Liver (tissue), 9 donors: ENCODE data around the gene LKAAEAR1. TPM values are rescaled to one million over a fixed set of nuclear protein-coding genes. Genes with fewer than 3 reads are reported as not detected.

Source experiments
- DNase-seq: peaks from one replicate; pipeline ENCODE4 v3.0.0-alpha.2; 2017; ENCODE audit warnings: low spot score
- H3K27ac ChIP-seq, 2 donors: one replicate each; pipeline ENCODE4 v1.7.0; 2013; ENCODE audit warnings: inconsistent platforms in 2 of 2, low read length in 2 of 2, control low read depth in 1 of 2, low read depth in 1 of 2, mild to moderate bottlenecking in 1 of 2
- H3K27me3 ChIP-seq, 4 donors: one replicate each; pipeline versions ENCODE4 v1.6.1 to v1.7.0; 2013; ENCODE audit warnings: low read length in 3 of 4, inconsistent platforms in 1 of 4, mild to moderate bottlenecking in 1 of 4, moderate library complexity in 1 of 4; ENCODE audit not compliant: control insufficient read depth in 4 of 4, insufficient read depth in 4 of 4
- H3K36me3 ChIP-seq, 4 donors: one replicate each; pipeline versions ENCODE4 v1.6.1 to v1.7.0; 2013; ENCODE audit warnings: low read length in 3 of 4, mild to moderate bottlenecking in 3 of 4, low read depth in 1 of 4, moderate library complexity in 1 of 4; ENCODE audit not compliant: control insufficient read depth in 4 of 4, insufficient read depth in 3 of 4
- H3K4me1 ChIP-seq, 4 donors: one replicate each; pipeline versions ENCODE4 v1.6.1 to v1.7.0; 2013; ENCODE audit warnings: low read length in 3 of 4, mild to moderate bottlenecking in 3 of 4, moderate library complexity in 1 of 4; ENCODE audit not compliant: control insufficient read depth in 4 of 4, insufficient read depth in 4 of 4
- H3K4me3 ChIP-seq, 3 donors: one replicate each; pipeline versions ENCODE4 v1.6.1 to v1.7.0; 2013; ENCODE audit warnings: low read length in 3 of 3, control low read depth in 1 of 3, low read depth in 1 of 3, mild to moderate bottlenecking in 1 of 3
- H3K9ac ChIP-seq, 2 donors: one replicate each; pipeline ENCODE4 v1.7.0; 2013; ENCODE audit warnings: low read length in 2 of 2, mild to moderate bottlenecking in 2 of 2, moderate library complexity in 2 of 2, control low read depth in 1 of 2, low read depth in 1 of 2
- H3K9me3 ChIP-seq, 4 donors: one replicate each; pipeline versions ENCODE4 v1.6.1 to v1.7.0; 2013; ENCODE audit warnings: low read length in 3 of 4; ENCODE audit not compliant: control insufficient read depth in 4 of 4
- EGR1 ChIP-seq, 2 donors: IDR thresholded peaks; 2 replicates each; pipeline ENCODE4 v1.6.1; 2016 to 2018; ENCODE audit warnings: antibody characterized with exemption in 2 of 2, low read depth in 2 of 2
- FOXA1 ChIP-seq: IDR thresholded peaks from 2 replicates; pipeline ENCODE4 v1.6.1; 2016; ENCODE audit warnings: antibody characterized with exemption
- FOXA2 ChIP-seq: IDR thresholded peaks from 2 replicates; pipeline ENCODE4 v1.6.1; 2016; ENCODE audit warnings: antibody characterized with exemption
- GABPA ChIP-seq, 2 donors: IDR thresholded peaks in 1 of 2; conservative IDR thresholded peaks in 1 of 2; 2 replicates each; pipeline ENCODE4 v1.6.1; 2016; ENCODE audit warnings: antibody characterized with exemption in 2 of 2, mild to moderate bottlenecking in 1 of 2, moderate library complexity in 1 of 2
- HNF4A ChIP-seq, 2 donors: conservative IDR thresholded peaks; 2 replicates each; pipeline ENCODE4 v1.6.1; 2016; ENCODE audit warnings: antibody characterized with exemption in 2 of 2, mild to moderate bottlenecking in 2 of 2
- HNF4G ChIP-seq: IDR thresholded peaks from 2 replicates; pipeline ENCODE4 v1.6.1; 2016; ENCODE audit warnings: antibody characterized with exemption
- NR2F2 ChIP-seq: IDR thresholded peaks from 2 replicates; pipeline ENCODE4 v1.6.1; 2016; ENCODE audit warnings: antibody characterized with exemption
- RAD21 ChIP-seq, 2 donors: IDR thresholded peaks; 2 replicates each; pipeline ENCODE4 v1.6.1; 2016; ENCODE audit warnings: antibody characterized with exemption in 2 of 2, mild to moderate bottlenecking in 2 of 2
- RXRA ChIP-seq, 2 donors: IDR thresholded peaks; 2 replicates each; pipeline ENCODE4 v1.6.1; 2017 to 2018; ENCODE audit warnings: antibody characterized with exemption in 2 of 2, mild to moderate bottlenecking in 1 of 2
- SP1 ChIP-seq: IDR thresholded peaks from 2 replicates; pipeline ENCODE4 v1.6.1; 2018; ENCODE audit warnings: antibody characterized with exemption, mild to moderate bottlenecking
- YY1 ChIP-seq: IDR thresholded peaks from 2 replicates; pipeline ENCODE4 v1.6.1; 2016; ENCODE audit warnings: antibody characterized with exemption, mild to moderate bottlenecking
- WGBS: extraction: QIAGEN DNeasy Blood & Tissue Kit; methylation state at CpG from one replicate; pipeline ENCODE4 v1.1.7; 2013; 5-methylcytosine and 5-hydroxymethylcytosine counted together
- polyA plus RNA-seq, 2 donors: library from polyadenylated mRNA; stranded (reverse) in 1 of 2; unstranded in 1 of 2; fragments of 200-250 nt in 1 of 2; fragments of >200 nt in 1 of 2; fragmentation: Nextera tagmentation in 1 of 2; extraction: Ambion mirVana in 1 of 2; gene quantifications; one replicate each; pipeline versions ENCODE4 v1.2.1 to v1.2.3, GENCODE V29; 2013 to 2015
- total RNA-seq, 2 donors: library from RNA; depleted of rRNA; stranded (reverse); fragments of >200 nt; gene quantifications; one replicate each; pipeline ENCODE4 v1.2.3, GENCODE V29; 2014
- TF ChIP-seq, protein P1 (sequence below): IDR thresholded peaks from 2 replicates; pipeline ENCODE4 v1.6.1; 2016; ENCODE audit warnings: antibody characterized with exemption, mild to moderate bottlenecking
- TF ChIP-seq, protein P2 (sequence below): fragments of 150-350 bp; IDR thresholded peaks from 2 replicates; pipeline ENCODE4 v1.5.1; 2017; ENCODE audit warnings: improper control_type of control experiment, low read depth, low read length; ENCODE audit not compliant: missing input control
- TF ChIP-seq, protein P3 (sequence below): IDR thresholded peaks from 2 replicates; pipeline ENCODE4 v1.6.1; 2016; ENCODE audit warnings: antibody characterized with exemption
- TF ChIP-seq, protein P4 (sequence below): IDR thresholded peaks from 2 replicates; pipeline ENCODE4 v1.6.1; 2016; ENCODE audit warnings: antibody characterized with exemption
- donor health status: healthy.
- donor health status: healthy.
- donor health status: healthy.
- donor health status: healthy.
- donor health status: healthy.

Gene LKAAEAR1
- total and polyA plus RNA-seq, 4 donors = 0.08 TPM; not detected in 3

DNA sequence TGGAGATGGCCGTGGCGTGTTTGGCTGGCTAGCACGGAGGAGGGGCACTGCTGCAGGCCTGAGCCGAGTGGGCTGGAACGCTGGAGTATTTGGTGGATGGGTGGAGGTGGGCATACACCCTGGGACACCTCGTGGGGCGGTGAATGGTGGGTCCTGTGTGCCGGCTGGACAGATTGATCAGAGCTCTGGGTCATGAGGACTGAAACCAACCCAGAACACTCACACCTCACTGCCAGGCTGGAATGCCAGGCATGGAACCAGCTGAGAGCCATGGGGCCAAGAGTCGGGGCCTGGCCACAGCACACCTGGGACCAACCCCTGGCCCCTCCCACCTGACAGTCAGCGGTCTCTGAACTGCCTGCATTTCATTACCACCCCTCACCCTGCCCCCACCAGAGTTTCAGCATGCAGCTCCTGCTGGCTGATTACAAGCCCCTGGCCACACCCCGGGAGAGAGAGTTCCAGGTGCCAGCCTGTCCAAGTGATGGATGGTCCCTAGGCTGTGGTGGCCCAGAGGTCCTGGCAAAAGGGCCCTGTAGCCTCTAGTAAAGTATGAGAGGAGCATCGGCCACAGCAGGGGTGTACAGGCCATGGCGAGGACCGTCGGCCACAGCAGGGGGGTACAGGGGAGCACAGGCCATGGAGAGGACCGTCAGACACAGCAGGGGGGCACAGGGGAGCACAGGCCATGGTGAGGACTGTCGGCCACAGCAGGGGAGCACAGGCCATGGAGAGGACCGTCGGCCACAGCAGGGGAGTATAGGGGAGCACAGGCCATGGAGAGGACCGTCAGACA, 19.9 kb upstream of the LKAAEAR1 start:
- peaks cover 0 to 3% (median under 1%) of the 10 kb centered on the region in 4 donors for H3K27me3 ChIP-seq
- no peaks in the 10 kb centered on the region for H3K36me3 ChIP-seq
- no peak overlapping the region for H3K4me3 ChIP-seq
- no peak for DNase-seq
- H3K9me3 ChIP-seq = no peaks in the 10 kb centered on the region
- H3K27ac ChIP-seq = no peak overlapping the region
- H3K9ac ChIP-seq = no peak overlapping the region
- TF ChIP-seq, protein P1, sequence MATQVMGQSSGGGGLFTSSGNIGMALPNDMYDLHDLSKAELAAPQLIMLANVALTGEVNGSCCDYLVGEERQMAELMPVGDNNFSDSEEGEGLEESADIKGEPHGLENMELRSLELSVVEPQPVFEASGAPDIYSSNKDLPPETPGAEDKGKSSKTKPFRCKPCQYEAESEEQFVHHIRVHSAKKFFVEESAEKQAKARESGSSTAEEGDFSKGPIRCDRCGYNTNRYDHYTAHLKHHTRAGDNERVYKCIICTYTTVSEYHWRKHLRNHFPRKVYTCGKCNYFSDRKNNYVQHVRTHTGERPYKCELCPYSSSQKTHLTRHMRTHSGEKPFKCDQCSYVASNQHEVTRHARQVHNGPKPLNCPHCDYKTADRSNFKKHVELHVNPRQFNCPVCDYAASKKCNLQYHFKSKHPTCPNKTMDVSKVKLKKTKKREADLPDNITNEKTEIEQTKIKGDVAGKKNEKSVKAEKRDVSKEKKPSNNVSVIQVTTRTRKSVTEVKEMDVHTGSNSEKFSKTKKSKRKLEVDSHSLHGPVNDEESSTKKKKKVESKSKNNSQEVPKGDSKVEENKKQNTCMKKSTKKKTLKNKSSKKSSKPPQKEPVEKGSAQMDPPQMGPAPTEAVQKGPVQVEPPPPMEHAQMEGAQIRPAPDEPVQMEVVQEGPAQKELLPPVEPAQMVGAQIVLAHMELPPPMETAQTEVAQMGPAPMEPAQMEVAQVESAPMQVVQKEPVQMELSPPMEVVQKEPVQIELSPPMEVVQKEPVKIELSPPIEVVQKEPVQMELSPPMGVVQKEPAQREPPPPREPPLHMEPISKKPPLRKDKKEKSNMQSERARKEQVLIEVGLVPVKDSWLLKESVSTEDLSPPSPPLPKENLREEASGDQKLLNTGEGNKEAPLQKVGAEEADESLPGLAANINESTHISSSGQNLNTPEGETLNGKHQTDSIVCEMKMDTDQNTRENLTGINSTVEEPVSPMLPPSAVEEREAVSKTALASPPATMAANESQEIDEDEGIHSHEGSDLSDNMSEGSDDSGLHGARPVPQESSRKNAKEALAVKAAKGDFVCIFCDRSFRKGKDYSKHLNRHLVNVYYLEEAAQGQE = no peak
- no peak for TF ChIP-seq NR2F2
- no peak for TF ChIP-seq SP1
- TF ChIP-seq RXRA (IDR thresholded peaks at IDR 0.05) = no peak
- TF ChIP-seq, protein P2, sequence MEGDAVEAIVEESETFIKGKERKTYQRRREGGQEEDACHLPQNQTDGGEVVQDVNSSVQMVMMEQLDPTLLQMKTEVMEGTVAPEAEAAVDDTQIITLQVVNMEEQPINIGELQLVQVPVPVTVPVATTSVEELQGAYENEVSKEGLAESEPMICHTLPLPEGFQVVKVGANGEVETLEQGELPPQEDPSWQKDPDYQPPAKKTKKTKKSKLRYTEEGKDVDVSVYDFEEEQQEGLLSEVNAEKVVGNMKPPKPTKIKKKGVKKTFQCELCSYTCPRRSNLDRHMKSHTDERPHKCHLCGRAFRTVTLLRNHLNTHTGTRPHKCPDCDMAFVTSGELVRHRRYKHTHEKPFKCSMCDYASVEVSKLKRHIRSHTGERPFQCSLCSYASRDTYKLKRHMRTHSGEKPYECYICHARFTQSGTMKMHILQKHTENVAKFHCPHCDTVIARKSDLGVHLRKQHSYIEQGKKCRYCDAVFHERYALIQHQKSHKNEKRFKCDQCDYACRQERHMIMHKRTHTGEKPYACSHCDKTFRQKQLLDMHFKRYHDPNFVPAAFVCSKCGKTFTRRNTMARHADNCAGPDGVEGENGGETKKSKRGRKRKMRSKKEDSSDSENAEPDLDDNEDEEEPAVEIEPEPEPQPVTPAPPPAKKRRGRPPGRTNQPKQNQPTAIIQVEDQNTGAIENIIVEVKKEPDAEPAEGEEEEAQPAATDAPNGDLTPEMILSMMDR = no peak
- no peak for TF ChIP-seq HNF4A (conservative IDR thresholded peaks at IDR 0.05)
- TF ChIP-seq YY1 = no peak
- TF ChIP-seq RAD21 (IDR thresholded peaks at IDR 0.05) = no peak
- WGBS = 66% methylated on average over 20 of the region's 20 CpGs
- peaks cover 0 to 6% (median 3%) of the 10 kb centered on the region in 4 donors for H3K4me1 ChIP-seq

DNA sequence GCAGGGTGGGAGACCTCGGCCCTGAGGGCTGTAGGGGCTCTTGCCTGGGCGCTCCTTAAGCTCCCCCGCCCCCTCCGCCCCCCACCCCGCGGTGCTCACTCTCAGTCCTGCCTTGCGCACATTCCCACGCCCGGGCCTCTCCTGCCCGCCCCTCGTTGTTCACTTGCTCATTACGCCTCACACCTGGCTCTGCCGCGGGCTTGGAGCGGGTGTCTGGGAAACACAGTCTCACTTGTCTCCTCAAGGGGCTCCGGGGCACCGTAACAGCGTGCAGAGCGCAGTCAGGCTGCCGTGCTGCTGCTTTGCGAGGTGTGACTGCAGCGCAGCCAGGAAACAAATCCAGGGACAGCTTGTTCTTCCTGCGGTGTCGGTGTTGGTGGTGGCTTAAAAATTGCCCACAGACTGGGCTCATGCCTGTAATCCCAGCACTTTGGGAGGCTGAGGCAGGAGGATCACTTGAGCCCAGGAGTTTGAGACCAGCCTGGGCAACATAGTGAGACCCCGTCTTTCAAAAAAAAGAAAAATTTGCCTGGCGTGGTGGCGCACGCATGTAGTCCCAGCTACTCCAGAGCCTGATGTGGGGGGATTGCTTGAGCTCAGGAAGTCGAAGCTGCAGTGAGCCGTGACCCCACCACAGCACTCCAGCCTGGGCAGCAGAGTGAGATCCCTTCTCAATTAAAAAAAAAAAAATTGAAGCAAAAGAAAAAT, 18.6 kb upstream of the LKAAEAR1 start:
- DNase-seq = no peak
- Histone ChIP-seq H3K9ac (no peak overlapping the region), H3K9me3 (no peaks in the 10 kb centered on the region), H3K27ac (no peak overlapping the region), H3K4me1 (peaks cover 0 to 6% (median 3%) of the 10 kb centered on the region in 4 donors), H3K27me3 (peaks cover 0 to 3% (median under 1%) of the 10 kb centered on the region in 4 donors), H3K36me3 (no peaks in the 10 kb centered on the region), H3K4me3 (peak overlapping the region in 1 of 3 donors; percentile 40)
- WGBS = 24% methylated on average over 30 of the region's 30 CpGs
- TF ChIP-seq SP1 = no peak
- TF ChIP-seq, protein P3, sequence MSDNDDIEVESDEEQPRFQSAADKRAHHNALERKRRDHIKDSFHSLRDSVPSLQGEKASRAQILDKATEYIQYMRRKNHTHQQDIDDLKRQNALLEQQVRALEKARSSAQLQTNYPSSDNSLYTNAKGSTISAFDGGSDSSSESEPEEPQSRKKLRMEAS = no peak
- TF ChIP-seq FOXA2 = no peak
- TF ChIP-seq, protein P4, sequence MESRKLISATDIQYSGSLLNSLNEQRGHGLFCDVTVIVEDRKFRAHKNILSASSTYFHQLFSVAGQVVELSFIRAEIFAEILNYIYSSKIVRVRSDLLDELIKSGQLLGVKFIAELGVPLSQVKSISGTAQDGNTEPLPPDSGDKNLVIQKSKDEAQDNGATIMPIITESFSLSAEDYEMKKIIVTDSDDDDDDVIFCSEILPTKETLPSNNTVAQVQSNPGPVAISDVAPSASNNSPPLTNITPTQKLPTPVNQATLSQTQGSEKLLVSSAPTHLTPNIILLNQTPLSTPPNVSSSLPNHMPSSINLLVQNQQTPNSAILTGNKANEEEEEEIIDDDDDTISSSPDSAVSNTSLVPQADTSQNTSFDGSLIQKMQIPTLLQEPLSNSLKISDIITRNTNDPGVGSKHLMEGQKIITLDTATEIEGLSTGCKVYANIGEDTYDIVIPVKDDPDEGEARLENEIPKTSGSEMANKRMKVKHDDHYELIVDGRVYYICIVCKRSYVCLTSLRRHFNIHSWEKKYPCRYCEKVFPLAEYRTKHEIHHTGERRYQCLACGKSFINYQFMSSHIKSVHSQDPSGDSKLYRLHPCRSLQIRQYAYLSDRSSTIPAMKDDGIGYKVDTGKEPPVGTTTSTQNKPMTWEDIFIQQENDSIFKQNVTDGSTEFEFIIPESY = no peak
- TF ChIP-seq HNF4G = no peak
- no peak for TF ChIP-seq FOXA1
- TF ChIP-seq YY1 = no peak
- TF ChIP-seq, protein P1 = no peak
- no peak for TF ChIP-seq GABPA (IDR thresholded peaks at IDR 0.05 in 1 of 2, conservative IDR thresholded peaks at IDR 0.05 in 1 of 2)
- TF ChIP-seq, protein P2 = no peak
- no peak for TF ChIP-seq EGR1 (IDR thresholded peaks at IDR 0.05; ENCODE audit: low read depth in 2 of 2)
